NCI-H69 (cell line): Measurements from ENCODE around the gene GDF15.
"Not testable (repeated sequence)": the region's sequence is repeated elsewhere in the genome, so short reads cannot be mapped to it uniquely, and the experiment has no call there.

ENCODE experiments used
- DNase-seq: peaks from one replicate; lab custom pipeline; 2025; lab: John Stamatoyannopoulos, UW

Gene GDF15

GRCh38 chr19:18385675-18386542 lies at the start of gene GDF15:
Gene GDF15 (plus strand): TSS chr19:18386158. CDS start chr19:18386190, 32 bp downstream.
- peak; percentile 87 for DNase-seq

- no peak for DNase-seq
Measured at GRCh38 chr19:18338541-18338940, 47.4 kb upstream of the GDF15 start.

- DNase-seq = no peak
Measured at GRCh38 chr19:18339723-18340122, 46.2 kb upstream of the GDF15 start.

- DNase-seq = peak; percentile 85
Measured at GRCh38 chr19:18340190-18340989, 45.6 kb upstream of the GDF15 start, which contains the start of gene PGPEP1. Gene PGPEP1 (plus strand): TSS chr19:18340598. CDS start chr19:18340682, 84 bp downstream.

- peak; percentile 72 for DNase-seq
Measured at GRCh38 chr19:18340990-18341868, 44.7 kb upstream of the GDF15 start.

GRCh38 chr19:18342090-18342632 lies 43.8 kb upstream of the GDF15 start:
- no peak for DNase-seq

GRCh38 chr19:18344582-18344950 lies 41.4 kb upstream of the GDF15 start:
- DNase-seq = no peak

GRCh38 chr19:18345296-18345695 lies 40.7 kb upstream of the GDF15 start:
- DNase-seq = no peak

GRCh38 chr19:18346091-18346490 lies 39.9 kb upstream of the GDF15 start:
- peak; percentile 83 for DNase-seq

GRCh38 chr19:18348171-18348570 lies 37.8 kb upstream of the GDF15 start:
- DNase-seq = no peak

GRCh38 chr19:18348818-18349339 lies 37.1 kb upstream of the GDF15 start:
- DNase-seq = not testable (repeated sequence)

GRCh38 chr19:18349524-18350128 lies 36.3 kb upstream of the GDF15 start:
- peak; percentile 68 for DNase-seq

- DNase-seq = no peak
Measured at GRCh38 chr19:18350490-18350889, 35.5 kb upstream of the GDF15 start.

- DNase-seq = no peak
Measured at GRCh38 chr19:18351544-18351943, 34.4 kb upstream of the GDF15 start.

GRCh38 chr19:18353378-18354005 lies 32.5 kb upstream of the GDF15 start:
- DNase-seq = no peak

GRCh38 chr19:18354743-18355142 lies 31.2 kb upstream of the GDF15 start:
- not testable (repeated sequence) for DNase-seq

GRCh38 chr19:18357041-18357440 lies 28.9 kb upstream of the GDF15 start:
- DNase-seq = no peak

- DNase-seq = no peak
Measured at GRCh38 chr19:18361646-18362045, 24.3 kb upstream of the GDF15 start.

GRCh38 chr19:18362934-18363542 lies 22.9 kb upstream of the GDF15 start:
- no peak for DNase-seq

GRCh38 chr19:18363787-18364186 lies 22.2 kb upstream of the GDF15 start:
- no peak for DNase-seq
